ENCODE results near the gene PMPCB. TPM values are rescaled to one million over a fixed set of nuclear protein-coding genes. Genes with fewer than 3 reads are reported as not detected.

Gene PMPCB
- polyA plus RNA-seq, 3 donors, result 44.3 to 64.9 (median 45.7) TPM

Other genes starting within 250 kb of the PMPCB start
- gene FBXL13, start 222.6 kb upstream of the PMPCB start, polyA plus RNA-seq, result under 1 TPM; 0.38 to 0.59 (median 0.56) TPM
- 10 to 100 TPM; 19.0 to 28.3 (median 19.2) TPM for gene ARMC10, start 222.3 kb upstream of the PMPCB start, polyA plus RNA-seq
- gene NAPEPLD, start 148.3 kb upstream of the PMPCB start, polyA plus RNA-seq, result 1 to 10 TPM; 2.2 to 5.1 (median 2.6) TPM
- gene DNAJC2, start 47.3 kb downstream of the PMPCB start, polyA plus RNA-seq, result 10 to 100 TPM; 10.4 to 19.5 (median 18.7) TPM
- gene PSMC2, start 50.2 kb downstream of the PMPCB start, polyA plus RNA-seq, result 100 to 1,000 TPM in 1 of 3 donors, 10 to 100 TPM in 2; 37.5 to 111 (median 96.7) TPM
- under 1 TPM in 2 of 3 donors, not detected in 1; 0.04 to 0.06 TPM for gene SLC26A5, start 148.8 kb downstream of the PMPCB start, polyA plus RNA-seq